NCI-H128 (cell line): ENCODE data around the gene CASK.
"Not testable (repeated sequence)": the region's sequence is repeated elsewhere in the genome, so short reads cannot be mapped to it uniquely, and the experiment has no call there.

ENCODE experiments used
- DNase-seq: peaks from one replicate; lab custom pipeline; 2025; ENCODE audit not compliant: unreplicated experiment; lab: John Stamatoyannopoulos, UW

CASK gene

DNA sequence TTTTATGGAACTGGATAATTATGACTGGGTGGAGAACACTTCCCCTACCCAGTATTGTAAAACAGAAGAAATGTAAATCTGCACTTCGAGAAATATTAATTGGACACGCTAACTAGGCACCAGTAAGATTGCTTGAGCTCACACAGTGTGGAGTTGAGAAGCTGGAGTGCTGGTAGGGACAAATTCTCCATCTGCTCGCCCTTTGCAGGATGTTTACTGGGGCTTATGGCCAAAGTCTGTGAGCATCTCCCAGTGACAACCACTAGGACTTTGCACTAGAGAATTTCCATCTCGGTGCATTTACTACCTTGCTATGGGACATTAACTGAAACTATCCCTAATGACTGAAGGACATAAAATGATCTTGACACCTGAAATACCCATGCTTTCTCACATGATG is 268.3 kb downstream of the CASK start:
- no peak for DNase-seq

DNA sequence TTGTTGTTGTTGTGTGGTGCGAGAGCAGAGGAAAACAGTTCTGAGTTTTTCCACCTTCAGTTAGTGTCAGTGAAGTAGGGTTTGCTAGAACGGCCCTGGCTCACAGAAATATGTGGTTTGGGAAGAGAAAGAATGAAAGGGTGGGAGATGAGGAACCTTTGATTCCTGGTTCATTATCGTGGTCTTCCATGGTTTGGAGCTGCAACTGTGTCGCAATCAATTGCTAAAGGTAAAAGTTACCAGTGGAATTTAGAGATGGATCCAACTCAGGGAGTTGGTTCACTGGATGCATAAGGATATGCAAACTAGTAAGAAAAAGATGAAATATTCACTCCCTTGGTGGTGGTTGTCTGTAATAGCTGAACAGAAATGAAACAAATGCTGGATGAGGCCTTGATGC is 270.2 kb downstream of the CASK start:
- DNase-seq = no peak

DNA sequence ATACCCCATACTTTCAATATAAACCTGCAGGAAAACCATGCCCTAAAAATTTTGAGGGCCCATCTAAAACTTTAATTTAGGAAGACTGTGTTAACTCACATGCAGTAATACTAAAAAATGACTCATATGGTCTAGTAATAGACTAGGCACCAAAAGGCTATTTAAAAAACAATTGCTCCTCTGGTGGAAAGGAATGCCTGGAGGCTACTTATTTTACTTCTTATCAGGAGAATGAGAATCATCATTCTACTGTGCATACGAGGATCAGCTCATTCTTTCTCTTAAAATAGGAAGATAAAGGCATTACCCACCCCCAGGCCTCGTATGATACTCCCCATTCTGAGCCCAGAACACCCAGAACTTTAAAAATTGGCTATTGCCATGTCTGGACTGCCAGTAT is 277.2 kb downstream of the CASK start:
- not testable (repeated sequence) for DNase-seq

DNA sequence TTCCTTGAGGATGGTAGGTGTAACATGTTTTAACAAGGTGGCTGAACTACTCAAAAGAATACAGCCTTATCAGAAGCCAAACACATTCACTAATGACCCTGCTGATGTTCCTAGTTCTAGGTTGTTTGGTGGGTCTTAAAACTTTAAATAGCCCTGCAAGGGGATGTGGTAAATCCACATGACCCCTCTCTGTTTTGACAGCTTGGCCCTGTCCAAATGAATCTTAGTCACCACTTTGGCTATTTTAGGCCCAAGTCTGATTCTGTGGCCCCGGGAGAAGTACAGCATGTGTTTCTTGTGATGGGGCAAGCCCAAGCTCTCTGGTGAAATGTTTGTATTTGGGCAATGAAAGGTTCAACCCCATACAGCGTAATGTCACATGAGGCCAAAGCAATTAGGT is 289.1 kb downstream of the CASK start:
- DNase-seq = no peak

DNA sequence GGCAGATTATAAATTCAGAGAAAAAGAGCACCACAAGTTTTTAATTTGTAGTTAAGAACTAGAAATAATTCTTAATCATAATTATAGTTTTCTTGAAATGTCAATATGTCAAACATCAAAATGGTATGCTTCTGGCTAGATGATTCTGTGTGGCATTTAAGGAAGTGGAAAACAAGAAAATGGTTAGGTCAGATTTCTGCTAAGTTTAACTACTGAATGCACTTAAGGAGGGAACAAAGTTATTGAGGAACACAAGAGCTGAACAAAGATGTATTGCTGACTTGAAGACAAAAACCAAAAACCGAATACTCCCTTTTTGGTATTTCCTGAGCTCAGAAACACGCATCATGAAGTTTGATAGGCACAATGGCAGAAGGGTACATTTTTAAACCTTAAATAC is 293.3 kb downstream of the CASK start:
- DNase-seq = no peak

DNA sequence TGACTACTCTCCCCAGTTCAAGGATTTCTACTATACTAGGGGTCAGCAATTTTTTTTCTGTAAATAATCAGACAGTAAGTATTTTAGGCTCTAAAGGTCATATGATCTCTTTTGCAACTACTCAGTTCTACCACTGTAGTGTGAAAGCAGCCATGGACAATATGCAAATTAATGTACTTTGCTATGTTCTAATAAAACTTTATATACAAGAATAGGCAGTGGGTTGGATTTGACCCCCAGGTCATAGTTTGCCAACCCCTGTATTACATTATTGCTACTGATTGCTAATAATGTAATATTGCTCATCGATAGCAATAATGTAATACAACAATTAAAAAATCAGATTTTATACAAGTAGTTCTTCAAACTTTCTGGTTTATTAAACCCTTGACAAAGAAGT is 293.8 kb downstream of the CASK start:
- DNase-seq = no peak

DNA sequence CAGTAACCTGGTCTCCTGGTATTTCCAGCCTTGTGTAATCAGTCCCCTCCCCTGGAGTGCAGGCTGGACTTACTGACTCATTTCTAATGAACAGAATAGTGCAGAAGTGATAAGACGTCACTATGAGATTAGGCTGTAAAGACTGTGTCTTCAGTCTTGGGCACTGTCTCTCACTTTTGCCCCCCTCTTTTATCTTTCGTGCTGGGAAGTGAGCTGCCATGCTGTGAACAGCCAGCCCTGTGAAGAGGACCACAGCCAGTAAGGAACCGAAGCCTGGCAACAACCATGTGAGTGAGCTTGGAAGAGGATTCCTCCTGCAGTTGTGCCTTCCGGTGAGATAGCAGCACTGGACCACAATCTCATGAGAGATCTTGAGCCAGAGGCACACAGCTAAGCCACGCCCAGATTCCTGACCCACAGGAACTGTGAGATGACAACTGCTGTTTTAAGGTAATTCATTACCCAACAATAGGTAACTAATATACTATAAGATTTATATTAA is 302.1 kb downstream of the CASK start:
- no peak for DNase-seq

DNA sequence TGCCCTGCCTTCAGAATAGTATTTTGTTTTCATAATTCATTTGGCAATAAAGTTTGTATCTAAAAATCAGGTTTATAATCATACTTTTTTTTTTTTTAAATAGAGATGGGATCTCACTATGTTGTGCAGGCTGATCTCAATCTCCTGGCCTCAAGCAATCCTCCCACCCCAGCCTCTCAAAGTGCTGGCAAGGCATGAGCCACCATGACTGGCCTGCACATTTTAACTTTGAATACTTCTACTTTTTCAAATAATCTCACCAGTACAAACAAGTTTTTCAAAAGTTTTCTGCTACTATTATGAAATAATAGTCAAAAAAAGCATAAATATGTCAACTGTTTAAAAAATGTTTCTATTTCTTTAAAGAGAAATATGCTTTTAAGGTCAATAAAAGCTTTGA is 304.1 kb downstream of the CASK start:
- DNase-seq = no peak

DNA sequence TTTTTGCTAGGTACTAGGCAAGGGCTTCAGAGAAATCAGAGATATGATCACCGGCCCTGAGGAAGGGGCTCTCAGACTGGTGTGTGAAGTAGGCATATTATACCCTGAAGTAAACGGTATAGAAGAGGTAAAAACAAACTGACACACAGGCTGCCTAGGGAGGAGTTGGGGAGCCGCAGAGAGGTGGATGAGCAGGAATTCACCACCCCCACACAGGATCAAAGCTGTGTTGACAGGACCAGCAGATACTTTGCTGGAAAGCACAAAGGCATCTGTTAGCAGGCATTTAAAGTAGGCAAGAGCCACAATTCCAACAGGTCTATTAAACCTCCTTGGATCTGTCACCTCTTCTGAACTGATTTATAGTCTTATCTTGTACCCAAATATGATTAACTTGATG is 306.4 kb downstream of the CASK start:
- no peak for DNase-seq

DNA sequence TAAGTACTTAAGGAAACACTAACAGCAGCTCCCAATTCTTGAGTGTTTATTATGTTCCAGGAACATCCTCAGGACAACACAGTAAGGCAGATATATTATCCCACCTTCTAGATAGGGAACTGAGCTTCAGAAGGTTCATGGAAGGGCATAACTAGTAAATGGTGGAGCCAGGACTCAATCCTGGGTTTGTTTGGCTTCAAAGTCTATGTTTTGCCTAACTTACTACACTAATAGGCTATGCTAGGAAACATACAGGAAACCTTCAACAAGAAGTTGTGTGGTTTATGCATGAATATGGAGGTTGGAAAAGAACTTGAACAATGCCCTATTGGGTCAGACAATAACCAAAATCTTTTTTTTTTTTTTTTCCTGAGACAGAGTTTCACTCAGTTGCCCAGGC is 307.1 kb downstream of the CASK start:
- DNase-seq = no peak

DNA sequence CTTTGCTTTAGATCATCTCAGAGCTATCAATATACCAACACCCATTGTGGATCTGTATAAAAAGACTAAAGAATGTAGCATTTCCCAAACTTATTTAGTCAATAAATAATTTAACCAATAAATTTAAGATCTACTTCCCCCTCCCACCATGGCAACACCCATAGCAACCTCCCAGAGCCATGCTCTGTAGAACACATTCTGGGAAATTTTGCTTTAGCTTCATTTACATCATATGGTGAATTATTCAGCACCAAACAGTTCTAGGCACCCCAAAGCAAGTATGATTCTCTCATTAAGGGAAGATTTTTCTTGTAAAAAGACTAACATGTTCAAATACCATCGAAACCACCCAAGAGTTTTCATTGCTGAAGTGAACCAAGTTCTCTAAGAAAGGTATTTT is 315.1 kb downstream of the CASK start:
- DNase-seq = no peak

DNA sequence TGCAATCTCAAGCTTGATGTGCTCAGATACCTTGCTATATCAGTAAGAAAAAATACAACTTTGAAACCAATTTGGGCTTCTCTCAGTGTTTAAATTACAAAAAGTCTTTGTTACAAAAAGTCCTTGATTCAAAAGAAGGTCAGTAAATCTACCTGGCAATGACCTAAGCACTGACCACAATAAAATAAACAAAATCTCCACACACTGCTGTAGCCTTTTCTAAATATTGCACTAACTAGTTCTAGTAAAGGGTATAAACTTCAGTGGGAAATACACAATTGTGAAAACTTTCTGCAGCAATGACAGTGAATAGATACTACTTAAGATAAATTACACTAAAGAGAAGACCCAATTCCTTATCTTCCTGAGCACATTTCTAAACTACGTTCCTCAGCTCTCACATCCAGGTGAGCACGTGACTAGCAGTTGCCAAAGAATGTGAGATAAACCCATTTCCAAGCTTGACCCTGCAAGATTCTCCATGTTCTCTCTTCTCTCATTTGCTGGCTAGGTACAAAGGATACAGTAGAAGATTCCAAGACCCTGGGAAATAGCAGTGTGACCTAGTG is 316.0 kb downstream of the CASK start:
- no peak for DNase-seq

DNA sequence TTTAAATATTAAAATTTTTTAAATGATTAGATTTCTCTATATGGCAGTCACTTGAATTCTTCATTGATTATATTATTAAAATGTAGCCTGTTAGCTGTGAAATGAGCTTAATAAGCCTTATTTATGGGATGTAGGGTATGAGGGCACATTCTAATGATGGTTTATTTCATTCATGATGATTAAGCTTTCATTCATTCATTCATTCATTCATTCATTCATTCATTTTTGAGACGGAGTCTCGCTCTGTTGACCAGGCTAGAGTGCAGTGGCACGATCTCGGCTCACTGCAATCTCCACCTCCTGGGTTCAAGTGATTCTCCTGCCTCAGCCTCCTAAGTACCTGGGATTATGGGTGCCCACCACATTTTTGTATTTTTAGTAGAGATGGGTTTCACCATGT is 317.3 kb downstream of the CASK start:
- not testable (repeated sequence) for DNase-seq

DNA sequence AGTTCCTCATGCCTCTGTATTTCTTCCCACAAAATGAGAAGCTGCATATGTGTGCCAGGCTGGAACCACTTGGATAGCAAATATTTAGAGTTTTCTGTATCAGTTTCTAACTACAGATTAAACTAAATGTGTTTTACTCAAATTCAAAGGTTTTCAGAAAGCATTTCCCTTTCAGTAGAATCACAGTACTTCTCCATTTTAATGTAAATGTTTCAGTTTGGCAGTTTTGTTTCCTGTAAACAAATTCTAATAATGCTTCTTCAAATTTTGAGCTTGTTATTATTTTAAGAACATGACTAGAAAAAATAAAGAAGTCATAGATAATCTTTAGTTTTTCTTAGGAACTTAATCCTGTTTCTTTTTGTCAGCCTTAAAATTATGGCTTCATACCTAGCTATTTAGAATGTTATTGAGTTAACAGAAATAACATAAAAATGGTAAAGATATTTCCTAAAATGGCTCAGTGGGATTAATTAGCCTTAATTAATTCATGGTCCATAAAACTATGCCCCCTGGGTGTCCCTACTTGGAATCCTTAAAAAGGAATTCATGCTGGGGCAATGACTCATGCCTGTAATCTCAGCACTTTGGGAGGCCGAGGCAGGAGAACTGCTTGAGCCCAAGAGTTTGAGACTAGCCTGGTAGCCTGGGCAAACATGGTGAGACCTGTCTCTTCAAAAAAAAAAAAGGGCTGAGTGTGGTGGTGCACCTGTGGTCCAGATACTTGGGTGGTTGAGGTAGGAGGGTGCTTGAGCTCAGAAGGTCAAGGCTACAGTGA is 318.4 kb downstream of the CASK start:
- no peak for DNase-seq

DNA sequence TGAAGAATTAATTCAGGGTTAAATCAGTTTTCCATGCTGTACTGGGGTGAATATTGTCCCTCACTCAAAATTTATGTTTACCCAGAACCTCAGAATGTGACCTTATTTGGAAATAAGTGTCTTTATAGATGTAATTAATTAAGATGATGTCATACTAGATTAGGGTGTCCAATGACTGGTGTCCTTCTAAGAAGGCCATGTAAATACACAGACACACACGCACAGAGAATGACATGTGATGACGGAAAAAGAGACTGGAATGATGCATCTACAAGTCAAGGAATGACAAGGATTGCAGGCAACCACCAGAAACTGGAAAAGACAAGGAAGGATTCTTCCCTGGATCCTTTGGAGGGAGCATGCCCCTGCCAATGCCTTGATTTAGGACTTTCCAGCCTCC is 319.2 kb downstream of the CASK start:
- DNase-seq = no peak

DNA sequence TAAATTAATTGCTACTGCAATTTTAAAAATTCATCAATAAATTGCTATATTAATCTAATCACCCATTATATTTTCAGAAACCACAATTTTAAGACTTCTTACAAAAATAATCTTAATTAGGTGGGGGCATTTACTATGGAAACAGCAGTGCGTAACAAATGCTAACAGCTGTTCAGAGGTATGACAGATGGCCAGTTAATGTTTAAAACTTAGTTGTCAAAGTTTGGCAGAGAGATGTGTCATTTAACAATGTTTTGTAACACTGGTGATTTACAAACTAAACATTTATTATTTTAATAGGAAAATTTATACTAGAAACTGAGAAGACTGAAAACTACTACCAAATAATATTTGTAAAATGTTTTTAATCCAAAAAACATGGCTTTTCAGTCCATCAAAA is 319.8 kb downstream of the CASK start:
- no peak for DNase-seq

DNA sequence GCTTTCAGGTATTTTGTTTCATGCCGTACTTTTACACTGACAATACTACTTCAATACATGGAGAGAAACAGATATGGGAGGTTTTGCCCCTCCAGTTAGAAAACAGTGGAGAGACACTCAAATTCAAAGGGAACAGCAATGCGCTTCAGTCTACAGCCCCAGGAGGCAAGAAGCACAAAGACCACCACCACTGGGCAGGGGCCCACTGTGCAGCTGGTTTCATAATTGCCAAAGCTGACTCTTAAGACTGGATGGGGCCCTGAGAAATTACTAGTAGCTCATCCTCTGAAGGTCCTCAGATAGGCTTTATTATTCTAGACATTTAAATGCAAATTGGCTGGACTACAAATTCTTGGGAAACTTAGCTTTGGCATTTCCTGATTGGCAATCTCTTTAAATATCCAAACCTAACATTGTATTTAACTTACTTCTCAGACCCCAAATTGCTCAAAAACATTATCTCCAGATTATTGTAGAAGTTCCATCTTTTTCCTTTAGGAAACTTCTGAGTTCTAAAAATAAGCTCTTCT is 320.5 kb downstream of the CASK start:
- no peak for DNase-seq

DNA sequence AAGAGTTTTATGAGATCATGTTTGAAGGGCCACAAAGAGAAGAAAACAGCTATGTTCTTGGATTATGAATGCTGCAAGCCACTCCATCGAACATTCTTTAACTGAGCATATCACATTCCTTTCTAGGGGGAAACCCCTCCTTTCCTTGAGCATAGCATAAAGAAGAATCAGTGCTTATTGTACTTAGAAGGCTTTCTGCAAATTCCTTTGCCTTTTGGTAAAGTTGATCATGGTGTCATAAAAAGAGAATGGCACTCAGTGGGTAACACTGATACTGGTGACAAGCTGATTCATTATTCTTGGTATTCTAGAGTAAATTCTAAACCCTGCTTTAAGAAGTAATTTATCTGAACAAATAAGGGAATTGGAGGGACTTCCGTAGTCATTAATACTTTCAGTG is 323.1 kb downstream of the CASK start:
- no peak for DNase-seq

DNA sequence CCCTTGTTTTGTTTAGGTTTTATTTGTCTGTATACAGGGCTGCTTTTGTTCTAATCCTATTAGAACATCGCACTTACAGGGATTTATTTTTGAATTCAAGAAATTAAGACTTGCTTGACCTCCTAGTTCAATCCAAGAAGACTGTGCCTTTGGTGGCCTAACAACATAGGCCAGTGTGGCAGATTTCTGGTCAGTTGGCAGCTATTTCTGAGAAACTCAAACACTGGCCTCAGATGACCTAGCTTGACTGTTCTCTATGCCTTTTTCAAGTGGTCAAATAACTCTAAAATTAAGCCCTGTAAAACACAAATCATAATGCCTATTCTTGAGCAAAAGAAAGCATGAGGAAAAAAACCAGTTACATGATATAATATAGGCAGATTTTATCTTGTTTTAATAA is 323.8 kb downstream of the CASK start:
- DNase-seq = no peak

DNA sequence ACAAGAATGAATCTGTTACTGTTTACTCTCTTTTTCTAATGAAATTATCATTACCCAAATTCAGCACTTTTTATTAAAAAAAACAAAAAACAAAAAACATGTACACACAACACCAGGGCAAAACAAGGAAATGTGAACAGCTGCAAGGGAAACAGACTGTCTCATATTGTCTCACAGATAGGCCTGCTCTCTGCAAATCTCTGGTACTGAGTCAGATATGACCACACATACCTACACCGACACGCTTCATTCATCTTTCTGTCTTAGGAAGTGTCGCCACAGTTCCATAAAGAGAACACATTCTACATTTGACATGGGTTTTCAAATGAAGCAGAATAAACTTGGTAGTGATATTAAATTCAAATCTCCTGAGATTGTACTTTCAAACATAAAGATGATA is 326.8 kb downstream of the CASK start:
- DNase-seq = no peak

DNA sequence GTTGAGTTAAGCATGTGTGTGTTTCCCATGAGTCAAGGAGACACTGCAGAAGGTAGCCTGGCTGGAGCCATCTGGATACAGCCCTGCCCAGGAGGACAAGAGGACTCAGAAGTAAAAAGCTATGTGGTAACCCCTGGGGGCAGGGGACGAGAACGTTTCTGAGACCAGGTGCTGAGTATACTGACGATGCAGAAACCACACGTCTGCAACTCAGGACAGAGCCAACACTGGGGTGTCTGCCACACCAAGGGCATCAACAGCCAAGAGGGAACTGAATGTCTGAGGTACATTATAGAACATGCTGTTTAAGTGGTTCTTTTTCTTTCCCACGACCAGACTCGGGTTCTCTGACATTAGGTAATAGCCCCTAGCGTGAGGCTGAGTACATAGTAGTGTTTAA is 328.7 kb downstream of the CASK start:
- no peak for DNase-seq

DNA sequence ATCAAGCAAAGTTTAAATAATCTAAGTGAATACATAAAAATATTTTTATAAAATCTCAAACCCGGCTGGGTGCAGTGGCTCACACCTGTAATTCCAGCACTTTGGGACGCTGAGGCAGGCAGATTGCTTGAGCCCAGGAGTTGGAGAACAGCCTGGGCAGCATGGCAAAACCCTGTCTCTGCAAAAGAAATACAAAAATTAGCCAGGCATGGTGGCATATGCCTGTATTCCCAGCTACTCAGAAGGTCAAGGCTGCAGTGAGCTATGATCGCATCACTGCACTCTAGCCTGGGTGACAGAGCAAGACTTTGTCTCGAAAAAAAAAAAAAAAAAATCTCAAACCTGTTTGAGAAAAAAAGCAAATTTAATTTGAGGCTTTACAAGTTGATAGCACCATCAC is 331.4 kb downstream of the CASK start:
- no peak for DNase-seq

DNA sequence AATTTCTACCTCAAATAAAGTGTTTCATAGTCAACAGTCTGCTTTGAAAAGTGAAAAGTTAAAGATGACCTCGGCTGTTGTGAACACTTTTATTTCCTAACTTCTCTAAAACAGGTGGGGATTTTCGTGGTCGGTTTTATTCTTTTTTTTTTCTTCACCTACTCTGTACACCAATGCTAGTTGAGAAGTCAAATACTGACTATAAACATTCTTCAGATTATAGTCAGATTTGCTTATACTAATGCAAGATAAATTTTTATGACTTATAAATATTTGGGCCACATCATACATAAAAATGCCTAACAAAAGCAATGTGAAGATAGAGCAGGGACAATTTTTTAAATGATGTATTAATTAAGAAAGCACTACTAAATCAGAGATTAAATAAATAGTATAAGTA is 332.7 kb downstream of the CASK start:
- no peak for DNase-seq
